ENCODE results near the gene ARMH3. TPM values are rescaled to one million over a fixed set of nuclear protein-coding genes. Genes with fewer than 3 reads are reported as not detected.
"Not testable (repeated sequence)": the region's sequence is repeated elsewhere in the genome, so short reads cannot be mapped to it uniquely, and the experiment has no call there.

The ARMH3 gene
- total and polyA plus RNA-seq, 3 donors from 2014 or later = 20.2 to 23.7 (median 21.6) TPM

DNA sequence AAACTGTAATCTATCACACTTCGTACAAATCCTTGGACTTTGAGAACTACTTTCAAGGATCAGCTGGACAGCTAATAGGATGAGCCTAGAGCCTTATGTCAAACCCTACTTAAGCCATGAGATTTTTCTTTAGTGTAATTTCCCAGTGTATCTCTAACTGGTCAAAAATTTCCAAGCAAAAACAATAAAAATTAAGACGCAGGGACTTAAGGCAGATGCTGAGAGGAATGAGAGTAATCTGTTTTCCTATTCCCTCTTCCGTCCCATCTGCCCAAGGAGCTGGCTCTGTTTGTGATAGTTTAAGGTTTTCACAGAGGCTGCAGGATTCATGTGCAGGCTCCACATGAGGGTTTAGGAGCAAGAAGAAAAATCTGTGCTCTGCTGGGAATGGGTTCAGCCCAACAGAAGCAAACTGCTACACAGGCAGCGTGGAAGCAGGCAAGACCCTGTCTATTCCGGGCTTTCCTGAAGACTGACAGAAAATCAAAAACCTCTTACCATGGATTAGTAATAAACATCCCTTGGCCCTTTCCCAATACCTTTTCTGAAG is 62.2 kb downstream of the ARMH3 start:
- H3K36me3 ChIP-seq (ENCODE audit: low read depth, missing control alignments) = no peaks in the 10 kb centered on the region
- H3K4me1 ChIP-seq = peaks cover 4% of the 10 kb centered on the region
- no peak for DNase-seq
- H3K27ac ChIP-seq = no peak overlapping the region
- H3K27me3 ChIP-seq = no peaks in the 10 kb centered on the region
- no peak overlapping the region for H3K4me3 ChIP-seq
- intact Hi-C loops (cut with DNase I; ENCODE audit: low total_unique reads) = no loop called here
- no peaks in the 10 kb centered on the region for H3K9me3 ChIP-seq
- 94 to 97% methylated on average over 5 of the region's 5 CpGs for whole genome bisulfite sequencing, 2 donors
- TF ChIP-seq POLR2A (IDR thresholded peaks at IDR 0.05) (no peak), CTCF (IDR thresholded peaks at IDR 0.05) (no peak)

- 93 to 96% methylated on average over 4 of the region's 4 CpGs for WGBS, 2 donors
- intact Hi-C loops (cut with DNase I; ENCODE audit: low total_unique reads) = no loop called here
- Histone ChIP-seq H3K27ac (no peak overlapping the region), H3K4me1 (peaks cover 2% of the 10 kb centered on the region), H3K9me3 (no peaks in the 10 kb centered on the region), H3K27me3 (no peaks in the 10 kb centered on the region), H3K36me3 (ENCODE audit: low read depth, missing control alignments) (no peaks in the 10 kb centered on the region), H3K4me3 (no peak overlapping the region)
- TF ChIP-seq POLR2A (IDR thresholded peaks at IDR 0.05) = no peak
- no peak for TF ChIP-seq CTCF (IDR thresholded peaks at IDR 0.05)
- DNase-seq = no peak
Observed at GRCh38 chr10:101993221-101993620, 62.8 kb downstream of the ARMH3 start.

GRCh38 chr10:101987136-101987535 is 68.8 kb downstream of the ARMH3 start:
- no peaks in the 10 kb centered on the region for H3K4me1 ChIP-seq
- TF ChIP-seq CTCF (IDR thresholded peaks at IDR 0.05) (no peak), POLR2A (IDR thresholded peaks at IDR 0.05) (no peak)
- WGBS, 2 donors = 77 to 94% methylated on average over 3 of the region's 3 CpGs
- H3K27ac ChIP-seq = no peak overlapping the region
- DNase-seq = no peak
- H3K9me3 ChIP-seq = no peaks in the 10 kb centered on the region
- H3K4me3 ChIP-seq = no peak overlapping the region
- H3K36me3 ChIP-seq (ENCODE audit: low read depth, missing control alignments) = no peaks in the 10 kb centered on the region
- H3K27me3 ChIP-seq = no peaks in the 10 kb centered on the region
- intact Hi-C loops (cut with DNase I; ENCODE audit: low total_unique reads) = no loop called here

DNA sequence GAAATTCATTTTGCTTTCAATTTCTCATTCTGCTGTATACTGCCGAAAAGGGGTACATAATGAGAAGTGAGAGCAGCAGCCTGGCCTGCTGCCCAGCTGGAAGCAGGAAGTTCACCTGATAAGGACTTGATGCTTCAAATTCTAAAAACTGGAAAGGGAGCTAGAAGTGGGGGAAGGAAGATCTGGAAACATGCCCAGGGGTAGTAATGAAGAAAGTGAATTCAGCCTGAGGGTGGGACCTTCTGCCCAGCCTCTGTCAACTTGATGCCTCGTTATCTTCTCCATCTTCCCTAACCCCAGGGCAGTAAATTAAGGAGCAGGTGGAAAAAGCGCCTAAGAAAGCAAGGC is 69.4 kb downstream of the ARMH3 start:
- TF ChIP-seq CTCF (IDR thresholded peaks at IDR 0.05) = no peak
- TF ChIP-seq POLR2A (IDR thresholded peaks at IDR 0.05) = no peak
- Histone ChIP-seq H3K36me3 (ENCODE audit: low read depth, missing control alignments) (no peaks in the 10 kb centered on the region), H3K27ac (no peak overlapping the region), H3K9me3 (no peaks in the 10 kb centered on the region), H3K4me1 (no peaks in the 10 kb centered on the region), H3K4me3 (no peak overlapping the region), H3K27me3 (no peaks in the 10 kb centered on the region)
- no peak for DNase-seq
- WGBS, 2 donors = 64 to 73% methylated on average over 3 of the region's 3 CpGs
- intact Hi-C loops (cut with DNase I; ENCODE audit: low total_unique reads) = no loop called here

GRCh38 chr10:101980677-101981076 is 75.3 kb downstream of the ARMH3 start:
- H3K27me3 ChIP-seq; DNase-seq; H3K9me3 ChIP-seq; H3K27ac ChIP-seq; H3K4me3 ChIP-seq; H3K36me3 ChIP-seq (ENCODE audit: low read depth, missing control alignments); intact Hi-C loops (cut with DNase I; ENCODE audit: low total_unique reads); H3K4me1 ChIP-seq: not testable (repeated sequence)
- WGBS, 2 donors = 96 to 100% methylated on average over 2 of the region's 2 CpGs

Data from testis (tissue), 3 donors.